GM19193 (cell line): ENCODE measurements around the gene NPEPL1.
A peak's percentile ranks its signal among the peaks of the same experiment; 100 is the strongest.

ENCODE experiments used
- POLR2A ChIP-seq: IDR thresholded peaks from 4 replicates; pipeline ENCODE4 v1.6.1; 2011; ENCODE audit not compliant: insufficient read depth, insufficient read length; ENCODE audit errors: extremely low read depth

NPEPL1 gene

GRCh38 chr20:58690396-58691135 lies 2.0 kb upstream of the NPEPL1 start:
- TF ChIP-seq POLR2A = no peak

DNA sequence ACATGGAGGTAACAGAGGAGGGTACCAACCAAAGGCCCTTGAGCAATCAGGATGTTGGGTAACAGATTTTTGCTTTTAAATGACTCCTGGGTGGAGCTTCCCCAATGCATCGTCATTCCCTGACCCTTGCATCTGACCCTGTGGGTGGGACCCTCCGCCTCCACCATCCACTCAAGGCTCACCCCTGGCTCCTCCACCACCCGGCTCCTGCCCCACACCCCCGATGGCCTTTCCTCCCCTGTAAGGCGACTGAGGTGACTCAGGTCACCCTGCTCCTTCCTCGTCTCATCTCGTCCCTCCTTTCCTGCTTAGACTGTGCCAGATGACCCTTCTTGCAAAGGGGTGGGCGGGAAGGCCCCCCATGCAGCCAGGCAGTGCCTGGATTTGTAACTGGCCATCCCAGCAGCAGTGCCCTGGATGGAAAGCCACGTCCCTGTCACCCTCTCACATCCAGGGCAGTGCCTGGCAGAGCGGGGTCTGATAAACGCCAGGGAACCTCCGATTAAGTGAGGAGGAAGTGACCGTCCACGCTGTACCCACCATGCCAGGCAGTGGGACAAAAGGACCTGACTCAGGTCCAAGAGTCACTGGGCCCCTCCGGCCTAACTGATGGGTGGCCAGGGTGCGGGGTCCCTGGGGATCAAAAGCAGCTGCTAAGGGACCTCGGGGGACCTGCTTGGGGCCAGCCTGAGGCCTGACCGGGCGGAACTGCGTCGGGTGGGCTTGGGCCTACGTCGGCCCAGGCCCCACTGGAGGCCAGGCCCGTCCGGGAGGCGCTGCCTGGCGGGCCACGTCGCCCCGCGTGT lies 624 bp upstream of the NPEPL1 start:
- TF ChIP-seq POLR2A = peak; percentile 50

DNA sequence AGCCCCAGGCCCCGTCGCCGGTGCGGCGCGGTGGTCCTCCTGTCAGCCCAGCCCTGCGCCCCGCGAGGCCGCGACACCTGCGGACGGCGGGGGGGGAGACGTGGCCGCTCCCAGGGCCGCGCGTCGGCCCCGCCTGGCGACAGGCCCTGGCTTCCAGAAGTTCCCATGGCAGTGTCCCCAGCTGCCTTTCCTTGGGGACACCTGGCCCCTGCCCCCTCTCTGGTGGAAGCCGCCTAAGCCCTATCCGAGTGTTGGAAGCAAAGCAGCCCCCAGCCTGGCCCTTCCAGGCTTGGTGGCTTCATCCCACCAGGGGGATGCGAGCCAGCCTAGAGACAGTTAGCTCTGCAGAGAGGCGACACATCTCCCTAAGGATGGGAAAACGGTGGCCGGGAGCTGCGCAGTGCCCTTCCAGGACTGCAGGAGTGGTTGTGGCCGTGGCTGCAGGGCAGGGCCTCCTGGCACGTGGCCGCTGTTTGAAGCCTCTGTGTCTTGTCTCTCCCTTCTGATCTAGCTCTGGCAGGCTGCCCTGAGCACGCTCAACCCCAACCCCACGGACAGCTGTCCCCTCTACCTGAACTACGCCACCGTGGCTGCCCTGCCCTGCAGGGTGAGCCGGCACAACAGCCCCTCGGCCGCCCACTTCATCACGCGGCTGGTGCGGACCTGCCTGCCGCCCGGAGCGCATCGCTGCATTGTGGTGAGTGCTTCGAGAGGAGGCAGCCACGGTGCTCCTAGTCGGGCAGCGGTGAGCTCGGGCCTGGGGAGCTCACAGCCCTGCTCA lies 816 bp downstream of the NPEPL1 start:
- no peak for TF ChIP-seq POLR2A

DNA sequence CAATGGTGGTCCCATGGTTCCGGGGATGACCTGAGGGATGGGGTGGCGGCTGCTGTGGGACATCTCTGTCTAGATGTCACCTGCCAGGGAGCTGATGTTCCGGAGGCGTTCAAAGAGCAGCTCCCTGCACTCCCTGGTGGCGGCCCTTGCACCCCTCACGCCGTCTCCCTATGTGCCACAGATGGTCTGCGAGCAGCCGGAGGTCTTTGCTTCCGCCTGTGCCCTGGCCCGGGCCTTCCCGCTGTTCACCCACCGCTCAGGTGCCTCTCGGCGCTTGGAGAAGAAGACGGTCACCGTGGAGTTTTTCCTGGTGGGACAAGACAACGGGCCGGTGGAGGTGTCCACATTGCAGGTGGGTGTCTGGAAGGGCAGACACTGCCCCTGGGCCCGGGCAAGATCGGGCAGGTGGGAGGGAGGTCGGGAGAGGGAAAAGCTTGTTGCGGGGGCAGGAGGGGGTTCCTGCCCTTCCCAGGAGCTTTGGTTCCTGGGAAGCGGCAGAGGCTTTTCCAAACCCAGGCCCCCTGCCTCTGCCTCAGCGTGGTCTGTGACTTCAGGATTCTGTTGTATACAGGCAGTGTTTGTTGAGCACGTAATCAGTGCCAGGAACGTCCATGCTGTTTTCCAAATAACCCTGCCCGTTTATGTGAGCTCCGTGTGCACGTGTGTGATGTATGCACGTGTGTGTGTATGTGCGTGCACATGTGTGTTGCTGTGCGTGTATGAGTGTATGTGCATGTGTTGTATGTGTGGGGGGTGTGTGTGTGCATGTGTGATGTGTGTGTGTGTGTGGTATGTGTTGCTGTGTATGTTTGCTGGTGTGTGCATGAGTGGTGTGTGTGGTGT lies 1.9 kb downstream of the NPEPL1 start:
- TF ChIP-seq POLR2A = no peak

DNA sequence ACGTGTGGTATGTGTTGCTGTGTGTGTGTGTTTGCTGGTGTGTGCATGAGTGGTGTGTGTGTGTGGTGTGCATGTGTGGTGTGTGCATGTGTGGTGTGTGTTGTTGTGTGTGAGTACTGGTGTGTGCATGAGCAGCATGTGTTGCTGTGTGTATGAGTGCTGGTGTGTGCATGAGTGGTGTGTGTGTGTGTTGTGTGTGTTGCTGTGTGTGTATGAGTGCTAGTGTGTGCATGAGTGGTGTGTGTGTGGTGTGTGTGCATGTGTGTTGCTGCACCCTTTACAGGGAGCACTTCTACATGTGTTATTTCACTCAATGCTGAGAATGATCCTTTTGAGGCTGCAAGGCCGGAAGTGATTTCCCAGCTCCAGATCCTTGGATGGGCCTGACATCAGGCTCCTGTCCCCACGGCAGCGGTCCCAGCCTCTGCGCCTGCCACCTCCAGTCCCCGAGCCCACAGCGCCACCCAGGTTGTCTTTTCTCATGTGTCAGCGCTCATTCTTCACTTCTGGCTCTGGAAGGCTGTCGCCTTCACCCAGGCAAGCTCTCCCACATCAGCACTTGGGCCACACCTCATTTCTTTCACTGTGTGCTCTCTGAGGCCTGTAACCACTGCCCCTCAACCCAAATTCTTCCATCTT lies 2.6 kb downstream of the NPEPL1 start:
- no peak for TF ChIP-seq POLR2A

DNA sequence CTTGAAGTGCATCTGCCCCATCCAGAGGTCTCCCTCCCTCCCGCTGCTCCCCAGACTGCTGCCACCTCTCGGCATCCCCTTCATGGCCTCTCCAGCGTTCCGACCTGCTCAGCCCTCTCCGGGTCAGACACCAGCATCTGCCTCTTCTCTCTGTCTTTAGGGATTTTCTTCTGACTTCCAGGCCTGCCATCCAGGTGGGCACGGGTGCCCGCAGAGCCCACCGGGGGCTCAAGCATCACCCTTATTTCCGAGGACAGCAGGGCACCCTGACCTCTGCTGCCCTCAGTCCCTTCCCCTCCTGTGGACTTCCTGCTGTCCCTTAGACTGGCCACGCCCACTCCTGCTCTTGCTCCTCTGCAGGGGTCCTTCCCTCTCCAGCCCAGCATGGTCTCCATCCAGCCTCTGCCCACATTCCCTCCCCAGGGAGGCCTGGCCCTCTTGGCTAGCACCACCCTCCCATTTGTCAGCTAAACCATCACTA lies 3.3 kb downstream of the NPEPL1 start:
- TF ChIP-seq POLR2A = no peak

- TF ChIP-seq POLR2A = no peak
Measured at GRCh38 chr20:58696411-58696961, 3.9 kb downstream of the NPEPL1 start.

- TF ChIP-seq POLR2A = no peak
Measured at GRCh38 chr20:58697201-58697866, 4.7 kb downstream of the NPEPL1 start.

GRCh38 chr20:58697867-58698703 lies 5.5 kb downstream of the NPEPL1 start:
- TF ChIP-seq POLR2A = no peak

GRCh38 chr20:58698741-58699622 lies 6.4 kb downstream of the NPEPL1 start:
- no peak for TF ChIP-seq POLR2A

DNA sequence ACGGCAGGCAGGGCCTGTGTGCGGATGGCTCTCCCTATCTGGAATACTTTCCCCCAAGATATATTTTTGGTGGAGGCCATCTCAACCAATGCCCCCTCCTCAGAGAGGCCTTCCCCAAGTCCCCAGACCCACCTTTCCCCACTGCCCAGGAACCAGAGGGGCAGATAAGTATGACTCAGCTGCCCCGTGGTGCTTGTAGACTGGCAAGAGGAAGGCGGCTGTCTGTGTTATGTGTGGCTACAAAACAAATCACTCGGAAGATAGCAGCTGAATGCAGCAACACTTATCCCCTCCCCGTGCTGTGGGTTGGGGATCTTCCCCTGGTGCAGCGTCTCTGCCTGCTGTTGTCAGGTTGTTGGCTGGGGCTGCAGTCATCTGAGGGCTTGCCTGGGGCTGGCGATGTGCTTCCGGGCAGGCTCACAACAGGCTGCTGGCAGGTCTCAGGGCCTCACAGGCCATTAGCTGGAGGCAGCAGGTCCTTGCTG lies 7.1 kb downstream of the NPEPL1 start:
- no peak for TF ChIP-seq POLR2A
